Neural crest cell (in vitro differentiated cells): Measurements from ENCODE around the gene SLC22A3. TPM values are rescaled to one million over a fixed set of nuclear protein-coding genes. Genes with fewer than 3 reads are reported as not detected.

Experiments
- DNase-seq: peaks from one replicate; pipeline ENCODE4 v3.0.0; 2021; ENCODE audit warnings: low read depth, mixed read lengths, low spot score
- H3K27ac Mint-ChIP-seq: one replicate; pipeline ENCODE4 v1.8.0; 2021; ENCODE audit warnings: mild to moderate bottlenecking, mixed read lengths; ENCODE audit not compliant: unreplicated experiment
- H3K27me3 Mint-ChIP-seq: 2 replicates; pipeline ENCODE4 v1.8.0; 2021; ENCODE audit warnings: low read depth, mild to moderate bottlenecking, mixed read lengths
- H3K36me3 Mint-ChIP-seq: 2 replicates; pipeline ENCODE4 v1.8.0; 2021; ENCODE audit warnings: low read depth, mild to moderate bottlenecking, mixed read lengths
- H3K4me1 Mint-ChIP-seq: 2 replicates; pipeline ENCODE4 v1.8.0; 2021; ENCODE audit warnings: mixed read lengths
- H3K4me3 Mint-ChIP-seq: one replicate; pipeline ENCODE4 v1.8.0; 2021; ENCODE audit warnings: mild to moderate bottlenecking, mixed read lengths
- H3K9me3 Mint-ChIP-seq: 2 replicates; pipeline ENCODE4 v1.8.0; 2021; ENCODE audit warnings: mixed read lengths
- CTCF ChIP-seq: fragments of 200-600 bp; sonication (generic); conservative IDR thresholded peaks from 2 replicates; pipeline ENCODE4 v1.5.0; 2021; ENCODE audit warnings: antibody characterized with exemption, mild to moderate bottlenecking
- total RNA-seq: library from RNA; stranded (reverse); gene quantifications from 2 replicates; pipeline ENCODE4 v1.2.1, GENCODE V29; 2021

SLC22A3 gene
- total RNA-seq, 1 donor from 2014 or later = 0.12 TPM

GRCh38 chr6:160477901-160478300 is 129.7 kb downstream of the SLC22A3 start:
- DNase-seq = no peak
- H3K27ac Mint-ChIP-seq = no peak overlapping the region

GRCh38 chr6:160487116-160487515 is 138.9 kb downstream of the SLC22A3 start:
- Mint-ChIP-seq H3K27ac (no peak overlapping the region), H3K4me3 (no peak overlapping the region), H3K27me3 (no peaks in the 10 kb centered on the region), H3K9me3 (peaks cover 3% of the 10 kb centered on the region), H3K36me3 (peaks cover 12% of the 10 kb centered on the region), H3K4me1 (no peaks in the 10 kb centered on the region)
- no peak for TF ChIP-seq CTCF
- DNase-seq = no peak

More at GRCh38 chr6:160477901-160478300, 129.7 kb downstream of the SLC22A3 start:
- Mint-ChIP-seq H3K4me3 (no peak overlapping the region), H3K9me3 (peaks cover 8% of the 10 kb centered on the region), H3K4me1 (no peaks in the 10 kb centered on the region), H3K27me3 (no peaks in the 10 kb centered on the region), H3K36me3 (peaks cover 19% of the 10 kb centered on the region)
- TF ChIP-seq CTCF = no peak

- no peak for TF ChIP-seq CTCF
- peaks cover 3% of the 10 kb centered on the region for H3K36me3 Mint-ChIP-seq
- no peak for DNase-seq
- H3K4me3 Mint-ChIP-seq = no peak overlapping the region
- no peaks in the 10 kb centered on the region for H3K27me3 Mint-ChIP-seq
- H3K27ac Mint-ChIP-seq = no peak overlapping the region
- H3K9me3 Mint-ChIP-seq = no peaks in the 10 kb centered on the region
- H3K4me1 Mint-ChIP-seq = no peaks in the 10 kb centered on the region
Measured at GRCh38 chr6:160489091-160489490, 140.9 kb downstream of the SLC22A3 start.

- DNase-seq = no peak
- TF ChIP-seq CTCF = no peak
- H3K4me3 Mint-ChIP-seq = no peak overlapping the region
- peaks cover 5% of the 10 kb centered on the region for H3K36me3 Mint-ChIP-seq
- H3K9me3 Mint-ChIP-seq = peaks cover 2% of the 10 kb centered on the region
- H3K4me1 Mint-ChIP-seq = no peaks in the 10 kb centered on the region
- no peak overlapping the region for H3K27ac Mint-ChIP-seq
- H3K27me3 Mint-ChIP-seq = no peaks in the 10 kb centered on the region
Measured at GRCh38 chr6:160494576-160494975, 146.4 kb downstream of the SLC22A3 start.

GRCh38 chr6:160500639-160501038 is 152.5 kb downstream of the SLC22A3 start:
- Mint-ChIP-seq H3K9me3 (peaks cover 7% of the 10 kb centered on the region), H3K27ac (no peak overlapping the region)

More at GRCh38 chr6:160500639-160501038, 152.5 kb downstream of the SLC22A3 start:
- no peaks in the 10 kb centered on the region for H3K4me1 Mint-ChIP-seq
- no peak for TF ChIP-seq CTCF
- peaks cover 18% of the 10 kb centered on the region for H3K36me3 Mint-ChIP-seq
- no peak for DNase-seq
- H3K4me3 Mint-ChIP-seq = no peak overlapping the region
- no peaks in the 10 kb centered on the region for H3K27me3 Mint-ChIP-seq

Other genes with a start within 250 kb of the SLC22A3 start
- 1.7 and 2.1 TPM in 2 replicates for gene SLC22A1, start 226.6 kb upstream of the SLC22A3 start, total RNA-seq
- not detected in 2 replicates for gene SLC22A2, start 89.6 kb upstream of the SLC22A3 start, total RNA-seq